WTC11 (cell line): ENCODE measurements around the gene IFNL2. TPM values are rescaled to one million over a fixed set of nuclear protein-coding genes. Genes with fewer than 3 reads are reported as not detected.

Experiments
- ATAC-seq: fragments of 200-7000 bp; cut with Tn5 transposase; 2 replicates; pipeline ENCODE4 v1.10.0; 2021; ENCODE audit warnings: mild to moderate bottlenecking, moderate library complexity
- CTCF ChIA-PET: fragments of 300-600 bp; sonication (Branson Sonifier 250); formaldehyde crosslinking; loops from one replicate; lab custom pipeline; 2021; ENCODE audit warnings: antibody characterized with exemption; lab: Charles Lee
- POLR2A ChIA-PET: fragments of 350-600 bp; sonication (Branson Sonifier 250); formaldehyde crosslinking; loops from one replicate; lab custom pipeline; 2021; ENCODE audit warnings: antibody characterized with exemption; lab: Charles Lee
- DNase-seq: peaks from one replicate; pipeline ENCODE4 v3.0.0; 2021; ENCODE audit warnings: low spot score
- H3K27ac Mint-ChIP-seq: 2 replicates; pipeline ENCODE4 v1.8.0; 2021; ENCODE audit warnings: mixed read lengths
- H3K27me3 Mint-ChIP-seq: 2 replicates; pipeline ENCODE4 v1.8.0; 2021; ENCODE audit warnings: low read depth, mild to moderate bottlenecking, moderate library complexity, mixed read lengths
- H3K36me3 Mint-ChIP-seq: 2 replicates; pipeline ENCODE4 v1.8.0; 2021; ENCODE audit warnings: mixed read lengths
- H3K4me1 Mint-ChIP-seq: 2 replicates; pipeline ENCODE4 v1.8.0; 2022; ENCODE audit warnings: mixed read lengths
- H3K4me3 Mint-ChIP-seq: 2 replicates; pipeline ENCODE4 v1.8.0; 2021; ENCODE audit warnings: mild to moderate bottlenecking, moderate library complexity, mixed read lengths
- H3K9me3 Mint-ChIP-seq: 2 replicates; pipeline ENCODE4 v1.8.0; 2021; ENCODE audit warnings: mixed read lengths
- CREM ChIP-seq: sonication (generic); formaldehyde crosslinking; IDR thresholded peaks from 2 replicates; pipeline ENCODE4 v1.8.1; 2022; ENCODE audit warnings: mild to moderate bottlenecking, missing genetic modification reagents, moderate library complexity
- HMGA2 ChIP-seq: fragments of 250-450 bp; sonication (Bioruptor Pico); IDR thresholded peaks from 2 replicates; pipeline ENCODE4 v1.4.0; 2021; ENCODE audit warnings: mild to moderate bottlenecking, moderate library complexity
- JUN ChIP-seq: sonication (generic); formaldehyde crosslinking; IDR thresholded peaks from 2 replicates; pipeline ENCODE4 v1.8.0; 2023; ENCODE audit warnings: mild to moderate bottlenecking, missing genetic modification reagents
- KAT7 ChIP-seq: sonication (generic); formaldehyde crosslinking; IDR thresholded peaks from 2 replicates; pipeline ENCODE4 v1.8.1; 2023; ENCODE audit warnings: missing genetic modification reagents, mild to moderate bottlenecking, borderline replicate concordance
- NR3C1 ChIP-seq: sonication (generic); formaldehyde crosslinking; conservative IDR thresholded peaks from 2 replicates; pipeline ENCODE4 v1.8.1; 2023; ENCODE audit warnings: low read depth, mild to moderate bottlenecking, missing genetic modification reagents
- ZNF138 ChIP-seq: sonication (generic); formaldehyde crosslinking; conservative IDR thresholded peaks from 2 replicates; pipeline ENCODE4 v1.8.1; 2022; ENCODE audit warnings: mild to moderate bottlenecking, moderate library complexity, missing genetic modification reagents
- ZNF263 ChIP-seq: sonication (generic); formaldehyde crosslinking; IDR thresholded peaks from 2 replicates; pipeline ENCODE4 v1.8.1; 2022; ENCODE audit warnings: low read depth, mild to moderate bottlenecking, moderate library complexity, missing genetic modification reagents
- ZNF416 ChIP-seq: fragments of 250-450 bp; sonication (Bioruptor Pico); IDR thresholded peaks from 2 replicates; pipeline ENCODE4 v1.9.0; 2021; ENCODE audit warnings: mild to moderate bottlenecking, inconsistent platforms
- total RNA-seq: library from RNA; stranded (reverse); gene quantifications from 3 replicates; pipeline ENCODE4 v1.2.3, GENCODE V29; 2021
- TF ChIP-seq, protein P1 (sequence below): sonication (generic); formaldehyde crosslinking; IDR thresholded peaks from 2 replicates; pipeline ENCODE4 v1.8.1; 2023; ENCODE audit warnings: mild to moderate bottlenecking, missing genetic modification reagents
- TF ChIP-seq, protein P2 (sequence below): sonication (generic); formaldehyde crosslinking; IDR thresholded peaks from 2 replicates; pipeline ENCODE4 v1.8.1; 2022; ENCODE audit warnings: mild to moderate bottlenecking, missing genetic modification reagents, moderate library complexity, borderline replicate concordance
- TF ChIP-seq, protein P3 (sequence below): sonication (generic); formaldehyde crosslinking; IDR thresholded peaks from 2 replicates; pipeline ENCODE4 v1.8.1; 2023; ENCODE audit warnings: mild to moderate bottlenecking, missing genetic modification reagents, moderate library complexity
- TF ChIP-seq, protein P4 (sequence below): sonication (generic); formaldehyde crosslinking; conservative IDR thresholded peaks from 2 replicates; pipeline ENCODE4 v1.8.1; 2022; ENCODE audit warnings: mild to moderate bottlenecking, missing genetic modification reagents

The IFNL2 gene
- total RNA-seq, 1 experiment from 2014 or later: not detected

DNA sequence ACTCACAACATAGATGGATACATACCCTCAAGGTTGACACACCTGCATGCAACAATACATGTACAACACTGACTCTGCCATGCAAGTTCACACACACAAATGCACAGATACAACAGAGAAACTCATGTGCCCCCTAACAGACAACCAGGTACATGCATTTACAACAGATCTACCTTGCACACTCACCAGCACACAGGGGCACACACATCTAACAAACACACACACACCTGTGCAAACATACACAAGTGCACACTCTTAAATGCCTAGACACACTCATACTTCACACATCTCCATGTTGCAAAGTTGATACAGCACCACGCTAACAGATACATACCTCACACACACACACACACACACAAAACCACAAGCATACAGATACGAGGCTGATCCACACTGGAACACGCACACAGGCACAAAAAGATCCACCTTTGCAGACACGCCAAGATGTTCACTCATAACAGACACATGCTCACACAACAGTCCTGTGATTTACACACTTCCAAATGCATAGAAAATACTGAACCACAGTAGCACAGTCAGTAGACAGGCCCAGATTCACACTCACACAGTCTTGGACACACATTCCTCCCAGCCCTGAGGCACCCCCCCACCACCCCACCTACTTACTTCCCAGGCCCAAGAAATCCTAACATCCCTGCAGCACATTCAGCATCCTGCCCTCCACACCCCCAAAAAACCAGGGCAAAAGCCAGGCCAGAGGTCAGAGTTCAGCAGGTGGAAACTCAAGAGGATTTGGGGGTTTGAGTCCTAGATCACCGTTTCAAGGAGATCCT, 51.1 kb downstream of the IFNL2 start:
- H3K27me3 Mint-ChIP-seq: peaks cover 48% of the 10 kb centered on the region
- ChIA-PET POLR2A (no interaction called here), CTCF (no interaction called here)
- no peak overlapping the region for H3K27ac Mint-ChIP-seq
- H3K4me3 Mint-ChIP-seq: peak overlapping the region; percentile 88
- H3K36me3 Mint-ChIP-seq: peaks cover 3% of the 10 kb centered on the region; the same call in 1 of the 2 replicates
- ATAC-seq (no peak), DNase-seq (no peak)
- H3K4me1 Mint-ChIP-seq: peaks cover 15% of the 10 kb centered on the region
- H3K9me3 Mint-ChIP-seq: no peaks in the 10 kb centered on the region
- TF ChIP-seq JUN (CRISPR knock-in tag) (no peak), ZNF263 (no peak), ZNF138 (CRISPR knock-in tag) (no peak), NR3C1 (CRISPR knock-in tag) (no peak), HMGA2 (CRISPR knock-in tag) (no peak), CREM (CRISPR knock-in tag) (no peak), KAT7 (CRISPR knock-in tag) (no peak), ZNF416 (CRISPR knock-in tag) (no peak)
- TF ChIP-seq, protein P1, sequence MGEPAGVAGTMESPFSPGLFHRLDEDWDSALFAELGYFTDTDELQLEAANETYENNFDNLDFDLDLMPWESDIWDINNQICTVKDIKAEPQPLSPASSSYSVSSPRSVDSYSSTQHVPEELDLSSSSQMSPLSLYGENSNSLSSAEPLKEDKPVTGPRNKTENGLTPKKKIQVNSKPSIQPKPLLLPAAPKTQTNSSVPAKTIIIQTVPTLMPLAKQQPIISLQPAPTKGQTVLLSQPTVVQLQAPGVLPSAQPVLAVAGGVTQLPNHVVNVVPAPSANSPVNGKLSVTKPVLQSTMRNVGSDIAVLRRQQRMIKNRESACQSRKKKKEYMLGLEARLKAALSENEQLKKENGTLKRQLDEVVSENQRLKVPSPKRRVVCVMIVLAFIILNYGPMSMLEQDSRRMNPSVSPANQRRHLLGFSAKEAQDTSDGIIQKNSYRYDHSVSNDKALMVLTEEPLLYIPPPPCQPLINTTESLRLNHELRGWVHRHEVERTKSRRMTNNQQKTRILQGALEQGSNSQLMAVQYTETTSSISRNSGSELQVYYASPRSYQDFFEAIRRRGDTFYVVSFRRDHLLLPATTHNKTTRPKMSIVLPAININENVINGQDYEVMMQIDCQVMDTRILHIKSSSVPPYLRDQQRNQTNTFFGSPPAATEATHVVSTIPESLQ (CRISPR knock-in tag): no peak
- TF ChIP-seq, protein P2, sequence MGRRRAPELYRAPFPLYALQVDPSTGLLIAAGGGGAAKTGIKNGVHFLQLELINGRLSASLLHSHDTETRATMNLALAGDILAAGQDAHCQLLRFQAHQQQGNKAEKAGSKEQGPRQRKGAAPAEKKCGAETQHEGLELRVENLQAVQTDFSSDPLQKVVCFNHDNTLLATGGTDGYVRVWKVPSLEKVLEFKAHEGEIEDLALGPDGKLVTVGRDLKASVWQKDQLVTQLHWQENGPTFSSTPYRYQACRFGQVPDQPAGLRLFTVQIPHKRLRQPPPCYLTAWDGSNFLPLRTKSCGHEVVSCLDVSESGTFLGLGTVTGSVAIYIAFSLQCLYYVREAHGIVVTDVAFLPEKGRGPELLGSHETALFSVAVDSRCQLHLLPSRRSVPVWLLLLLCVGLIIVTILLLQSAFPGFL: no peak
- TF ChIP-seq, protein P3, sequence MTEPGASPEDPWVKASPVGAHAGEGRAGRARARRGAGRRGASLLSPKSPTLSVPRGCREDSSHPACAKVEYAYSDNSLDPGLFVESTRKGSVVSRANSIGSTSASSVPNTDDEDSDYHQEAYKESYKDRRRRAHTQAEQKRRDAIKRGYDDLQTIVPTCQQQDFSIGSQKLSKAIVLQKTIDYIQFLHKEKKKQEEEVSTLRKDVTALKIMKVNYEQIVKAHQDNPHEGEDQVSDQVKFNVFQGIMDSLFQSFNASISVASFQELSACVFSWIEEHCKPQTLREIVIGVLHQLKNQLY (CRISPR knock-in tag): no peak
- TF ChIP-seq, protein P4, sequence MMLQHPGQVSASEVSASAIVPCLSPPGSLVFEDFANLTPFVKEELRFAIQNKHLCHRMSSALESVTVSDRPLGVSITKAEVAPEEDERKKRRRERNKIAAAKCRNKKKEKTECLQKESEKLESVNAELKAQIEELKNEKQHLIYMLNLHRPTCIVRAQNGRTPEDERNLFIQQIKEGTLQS (CRISPR knock-in tag): no peak

Other genes starting within 250 kb of the IFNL2 start
- 18.9 to 22.7 TPM (median 20.0 TPM) in 3 replicates for gene FBXO27, start 235.8 kb upstream of the IFNL2 start, total RNA-seq
- 0.09 to 0.11 TPM (median 0.11 TPM) in 3 replicates for gene ACP7, start 184.0 kb upstream of the IFNL2 start, total RNA-seq
- 69.8 to 77.7 TPM (median 73.9 TPM) in 3 replicates for gene PAK4, start 142.6 kb upstream of the IFNL2 start, total RNA-seq
- 2.0 to 2.5 TPM (median 2.2 TPM) in 3 replicates for gene NCCRP1, start 71.4 kb upstream of the IFNL2 start, total RNA-seq
- gene SYCN, start 64.1 kb upstream of the IFNL2 start, total RNA-seq: 0.37 to 1.1 TPM (median 0.77 TPM) in 3 replicates
- not detected in 3 replicates for gene IFNL3, start 23.4 kb upstream of the IFNL2 start, total RNA-seq
- gene IFNL4, start 19.5 kb upstream of the IFNL2 start, total RNA-seq: not detected in 3 replicates
- not detected in 3 replicates for gene IFNL1, start 28.0 kb downstream of the IFNL2 start, total RNA-seq
- gene LRFN1, start 52.5 kb downstream of the IFNL2 start, total RNA-seq: 7.1 to 8.5 TPM (median 8.1 TPM) in 3 replicates
- 0.96 to 1.8 TPM (median 1.4 TPM) in 3 replicates for gene GMFG, start 67.6 kb downstream of the IFNL2 start, total RNA-seq
- 148 to 164 TPM (median 150 TPM) in 3 replicates for gene SAMD4B, start 74.0 kb downstream of the IFNL2 start, total RNA-seq
- 27.8 to 34.4 TPM (median 29.4 TPM) in 3 replicates for gene PAF1, start 122.7 kb downstream of the IFNL2 start, total RNA-seq
- 37.6 to 42.9 TPM (median 39.4 TPM) in 3 replicates for gene MED29, start 123.0 kb downstream of the IFNL2 start, total RNA-seq
- 17.3 to 22.2 TPM (median 18.4 TPM) in 3 replicates for gene ZFP36, start 138.5 kb downstream of the IFNL2 start, total RNA-seq
- 62.3 to 72.0 TPM (median 63.6 TPM) in 3 replicates for gene PLEKHG2, start 144.3 kb downstream of the IFNL2 start, total RNA-seq
- 2,962 to 3,158 TPM (median 2,999 TPM) in 3 replicates for gene RPS16, start 167.6 kb downstream of the IFNL2 start, total RNA-seq
- 109 to 135 TPM (median 110 TPM) in 3 replicates for gene SUPT5H, start 177.2 kb downstream of the IFNL2 start, total RNA-seq
- gene TIMM50, start 212.4 kb downstream of the IFNL2 start, total RNA-seq: 136 to 154 TPM (median 137 TPM) in 3 replicates
- gene DLL3, start 230.6 kb downstream of the IFNL2 start, total RNA-seq: 16.4 to 23.9 TPM (median 21.6 TPM) in 3 replicates
- 12.6 to 15.4 TPM (median 15.1 TPM) in 3 replicates for gene SELENOV, start 246.7 kb downstream of the IFNL2 start, total RNA-seq